PC-3 (cell line): ENCODE measurements around the gene ATP1B2. TPM values are rescaled to one million over a fixed set of nuclear protein-coding genes. Genes with fewer than 3 reads are reported as not detected.
"Not testable (repeated sequence)": the region's sequence is repeated elsewhere in the genome, so short reads cannot be mapped to it uniquely, and the experiment has no call there.

ENCODE experiments used
- ATAC-seq: fragments of 200-7000 bp; cut with Tn5 transposase; 2 replicates; pipeline ENCODE4 v1.9.1; 2020; ENCODE audit warnings: mild to moderate bottlenecking, moderate library complexity
- BruUV-seq: library from RNA; stranded (reverse); fragments of 400-500 nt; replicated peaks from 2 replicates; lab custom pipeline; 2021; lab: Mats Ljungman, UMichigan
- CTCF ChIA-PET: fragments of 300-600 bp; sonication (Branson Sonifier 250); formaldehyde crosslinking; loops from one replicate; lab custom pipeline; 2022; ENCODE audit warnings: antibody characterized with exemption; lab: Charles Lee
- POLR2A ChIA-PET: fragments of 300-600 bp; sonication (Branson Sonifier 250); formaldehyde crosslinking; loops from one replicate; lab custom pipeline; 2022; ENCODE audit warnings: antibody characterized with exemption; ENCODE audit not compliant: unreplicated experiment; lab: Charles Lee
- DNase-seq: peaks from one replicate; pipeline ENCODE4 v3.0.0-alpha.2; 2015
- H2AFZ ChIP-seq: fragments of 300-600 bp; sonication (generic); 2 replicates; pipeline ENCODE4 v1.6.0; 2016; ENCODE audit warnings: antibody characterized with exemption, low read length
- H3F3A ChIP-seq: fragments of 300-600 bp; sonication (generic); one replicate; pipeline ENCODE4 v1.6.0; 2017; ENCODE audit warnings: antibody characterized with exemption, low read length, control low read depth, mild to moderate bottlenecking; ENCODE audit not compliant: unreplicated experiment
- H3K27ac ChIP-seq: fragments of 300-600 bp; sonication (generic); 2 replicates; pipeline ENCODE4 v1.5.1; 2016; ENCODE audit warnings: mild to moderate bottlenecking, low read length
- H3K27me3 ChIP-seq: fragments of 300-600 bp; sonication (generic); 2 replicates; pipeline ENCODE4 v1.6.1; 2016; ENCODE audit warnings: low read length, mixed read lengths
- H3K36me3 ChIP-seq: fragments of 300-600 bp; sonication (generic); 2 replicates; pipeline ENCODE4 v1.6.1; 2016; ENCODE audit warnings: low read depth, mixed run types, low read length, mixed read lengths
- H3K4me1 ChIP-seq: fragments of 300-600 bp; sonication (generic); 2 replicates; pipeline ENCODE4 v1.5.1; 2016; ENCODE audit warnings: low read length; ENCODE audit not compliant: insufficient read depth
- H3K4me2 ChIP-seq: fragments of 300-600 bp; sonication (generic); 2 replicates; pipeline ENCODE4 v1.6.0; 2016; ENCODE audit warnings: low read length
- H3K4me3 ChIP-seq: fragments of 300-600 bp; sonication (generic); 2 replicates; pipeline ENCODE4 v1.5.1; 2016; ENCODE audit warnings: mild to moderate bottlenecking, low read length, mixed read lengths
- H3K79me2 ChIP-seq: fragments of 300-600 bp; sonication (generic); 2 replicates; pipeline ENCODE4 v1.6.1; 2017; ENCODE audit warnings: low read length, mixed read lengths
- H3K9ac ChIP-seq: fragments of 300-600 bp; sonication (generic); 2 replicates; pipeline ENCODE4 v1.6.0; 2016; ENCODE audit warnings: mild to moderate bottlenecking, low read length
- H3K9me2 ChIP-seq: fragments of 300-600 bp; sonication (generic); replicated peaks from 2 replicates; pipeline ENCODE4 v1.6.1; 2016; ENCODE audit warnings: mixed run types, low read length, mixed read lengths
- H3K9me3 ChIP-seq: fragments of 300-600 bp; sonication (generic); 2 replicates; pipeline ENCODE4 v1.6.1; 2016; ENCODE audit warnings: low read length, mixed read lengths
- H4K20me1 ChIP-seq: fragments of 300-600 bp; sonication (generic); 2 replicates; pipeline ENCODE4 v1.6.1; 2016; ENCODE audit warnings: low read length, mixed read lengths
- EZH2 ChIP-seq: fragments of 300-600 bp; sonication (generic); IDR thresholded peaks from one replicate; pipeline ENCODE4 v1.6.1; 2017; ENCODE audit warnings: antibody characterized with exemption, mild to moderate bottlenecking, low read length; ENCODE audit not compliant: unreplicated experiment
- EZH2phosphoT487 ChIP-seq: fragments of 300-600 bp; sonication (generic); IDR thresholded peaks from 2 replicates; pipeline ENCODE4 v1.6.1; 2018; ENCODE audit warnings: mild to moderate bottlenecking, antibody characterized with exemption, low read length, borderline replicate concordance
- intact Hi-C: fragments of 100-400 bp; cut with micrococcal nuclease; formaldehyde crosslinking; loops from 2 replicates; pipeline ENCODE4 v1.9.0; 2023
- total RNA-seq: library from RNA; depleted of rRNA; stranded (reverse); fragments of >200 nt; gene quantifications from 2 replicates; pipeline ENCODE4 v1.2.3, GENCODE V29; 2014
- TF ChIP-seq, protein P1 (sequence below): fragments of 300-600 bp; sonication (generic); conservative IDR thresholded peaks from 2 replicates; pipeline ENCODE4 v1.5.1; 2017; ENCODE audit warnings: antibody characterized with exemption, low read depth, mild to moderate bottlenecking, low read length

The ATP1B2 gene
- total RNA-seq, 1 experiment from 2014 or later, result not detected

GRCh38 chr17:7640783-7641182 is 9.9 kb upstream of the ATP1B2 start:
- TF ChIP-seq EZH2 (no peak), EZH2phosphoT487 (no peak)
- TF ChIP-seq, protein P1, sequence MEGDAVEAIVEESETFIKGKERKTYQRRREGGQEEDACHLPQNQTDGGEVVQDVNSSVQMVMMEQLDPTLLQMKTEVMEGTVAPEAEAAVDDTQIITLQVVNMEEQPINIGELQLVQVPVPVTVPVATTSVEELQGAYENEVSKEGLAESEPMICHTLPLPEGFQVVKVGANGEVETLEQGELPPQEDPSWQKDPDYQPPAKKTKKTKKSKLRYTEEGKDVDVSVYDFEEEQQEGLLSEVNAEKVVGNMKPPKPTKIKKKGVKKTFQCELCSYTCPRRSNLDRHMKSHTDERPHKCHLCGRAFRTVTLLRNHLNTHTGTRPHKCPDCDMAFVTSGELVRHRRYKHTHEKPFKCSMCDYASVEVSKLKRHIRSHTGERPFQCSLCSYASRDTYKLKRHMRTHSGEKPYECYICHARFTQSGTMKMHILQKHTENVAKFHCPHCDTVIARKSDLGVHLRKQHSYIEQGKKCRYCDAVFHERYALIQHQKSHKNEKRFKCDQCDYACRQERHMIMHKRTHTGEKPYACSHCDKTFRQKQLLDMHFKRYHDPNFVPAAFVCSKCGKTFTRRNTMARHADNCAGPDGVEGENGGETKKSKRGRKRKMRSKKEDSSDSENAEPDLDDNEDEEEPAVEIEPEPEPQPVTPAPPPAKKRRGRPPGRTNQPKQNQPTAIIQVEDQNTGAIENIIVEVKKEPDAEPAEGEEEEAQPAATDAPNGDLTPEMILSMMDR, result no peak
- Histone ChIP-seq H3K9me2 (no peaks in the 10 kb centered on the region), H3K4me3 (no peak overlapping the region), H3K27me3 (no peaks in the 10 kb centered on the region), H3K4me1 (no peaks in the 10 kb centered on the region), H3K36me3 (no peaks in the 10 kb centered on the region), H3K27ac (no peak overlapping the region), H3K79me2 (no peaks in the 10 kb centered on the region), H3F3A (no peaks in the 10 kb centered on the region), H2AFZ (no peak overlapping the region), H3K4me2 (no peak overlapping the region), H3K9ac (no peak overlapping the region), H4K20me1 (no peaks in the 10 kb centered on the region), H3K9me3 (no peaks in the 10 kb centered on the region)
- POLR2A ChIA-PET, result no interaction called here
- DNase-seq, result no peak
- BruUV-seq, result no TSS peak
- intact Hi-C loops, result no loop called here
- CTCF ChIA-PET, result no interaction called here
- no peak for ATAC-seq

DNA sequence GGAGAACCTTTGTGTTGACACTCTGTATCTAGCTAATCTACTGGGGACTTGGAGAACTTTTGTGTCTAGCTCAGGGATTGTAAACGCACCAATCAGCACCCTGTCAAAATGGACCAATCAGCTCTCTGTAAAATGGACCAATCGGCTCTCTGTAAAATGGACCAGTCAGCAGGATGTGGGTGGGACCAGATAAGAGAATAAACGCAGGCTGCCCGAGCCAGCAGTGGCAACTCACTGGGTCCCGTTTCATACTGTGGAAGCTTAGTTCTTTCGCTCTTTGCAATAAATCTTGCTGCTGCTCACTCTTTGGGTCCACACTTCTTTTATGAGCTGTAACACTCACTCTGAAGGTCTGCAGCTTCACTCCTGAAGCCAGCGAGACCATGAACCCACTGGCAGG is 9.1 kb upstream of the ATP1B2 start:
- H3K79me2 ChIP-seq, H2AFZ ChIP-seq, H3K4me3 ChIP-seq, POLR2A ChIA-PET, H3F3A ChIP-seq, H3K4me2 ChIP-seq, intact Hi-C loops, H4K20me1 ChIP-seq, H3K27me3 ChIP-seq, BruUV-seq, H3K27ac ChIP-seq, DNase-seq, ATAC-seq, CTCF ChIA-PET, H3K4me1 ChIP-seq, H3K9ac ChIP-seq, H3K36me3 ChIP-seq, H3K9me2 ChIP-seq, H3K9me3 ChIP-seq: not testable (repeated sequence)

DNA sequence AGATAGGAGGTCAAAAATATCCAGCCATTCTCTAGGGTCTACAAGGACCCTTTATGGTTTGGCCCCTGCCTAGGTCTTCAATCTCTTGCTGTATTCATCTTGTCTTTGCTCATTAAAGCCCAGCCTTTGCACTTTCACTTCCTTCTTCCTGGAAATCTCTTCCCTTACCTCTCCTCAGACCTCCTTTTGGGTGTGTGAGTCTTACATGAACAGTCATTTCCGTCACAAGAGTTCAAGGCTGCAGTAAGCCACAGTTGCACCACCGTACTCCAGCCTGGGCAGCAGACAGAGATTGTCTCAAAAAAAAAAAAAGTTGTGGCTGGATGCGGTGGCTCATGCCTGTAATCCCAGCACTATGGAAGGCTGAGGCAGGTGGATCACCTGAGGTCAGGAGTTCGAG is 6.0 kb upstream of the ATP1B2 start:
- H3F3A ChIP-seq, result no peaks in the 10 kb centered on the region
- TF ChIP-seq EZH2 (no peak), EZH2phosphoT487 (no peak)
- TF ChIP-seq, protein P1, result no peak
- ChIA-PET POLR2A (no interaction called here), CTCF (no interaction called here)
- H4K20me1 ChIP-seq, result no peaks in the 10 kb centered on the region
- H3K9me2 ChIP-seq, result no peaks in the 10 kb centered on the region
- no peak overlapping the region for H2AFZ ChIP-seq
- no peak for DNase-seq
- no peaks in the 10 kb centered on the region for H3K27me3 ChIP-seq
- no peaks in the 10 kb centered on the region for H3K9me3 ChIP-seq
- intact Hi-C loops, result no loop called here
- H3K4me3 ChIP-seq, result no peak overlapping the region
- H3K36me3 ChIP-seq, result no peaks in the 10 kb centered on the region
- BruUV-seq, result no TSS peak
- no peaks in the 10 kb centered on the region for H3K79me2 ChIP-seq
- H3K4me2 ChIP-seq, result no peak overlapping the region
- H3K9ac ChIP-seq, result no peak overlapping the region
- ATAC-seq, result no peak
- no peaks in the 10 kb centered on the region for H3K4me1 ChIP-seq
- no peak overlapping the region for H3K27ac ChIP-seq
